GM19438 (cell line): Measurements from ENCODE around the gene DDX43.
"Not testable (repeated sequence)": the region's sequence is repeated elsewhere in the genome, so short reads cannot be mapped to it uniquely, and the experiment has no call there.

ENCODE experiments used
- ATAC-seq: cut with Tn5 transposase; IDR thresholded peaks from one replicate; pipeline ENCODE4 v1.9.1; 2021; ENCODE audit warnings: low read depth; ENCODE audit not compliant: unreplicated experiment

The DDX43 gene

DNA sequence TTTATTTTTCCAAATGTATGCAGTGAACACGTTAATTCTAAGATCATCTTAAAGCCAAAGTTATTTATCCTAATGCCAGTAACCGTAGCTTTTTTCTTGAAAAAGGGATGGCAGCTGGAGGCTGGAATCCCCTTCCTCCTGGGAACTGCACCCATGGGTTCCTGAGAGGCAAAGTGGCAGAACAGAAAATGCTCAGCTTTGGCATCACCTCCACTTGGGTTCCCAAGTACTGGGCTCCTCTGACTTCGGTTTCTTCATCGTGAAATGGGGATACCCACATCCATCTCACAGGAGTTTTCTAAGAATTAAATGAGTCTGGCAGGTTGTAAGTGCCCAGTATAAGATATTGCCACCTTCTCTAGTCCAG, 6.2 kb upstream of the DDX43 start:
- ATAC-seq = peak; percentile 24

DNA sequence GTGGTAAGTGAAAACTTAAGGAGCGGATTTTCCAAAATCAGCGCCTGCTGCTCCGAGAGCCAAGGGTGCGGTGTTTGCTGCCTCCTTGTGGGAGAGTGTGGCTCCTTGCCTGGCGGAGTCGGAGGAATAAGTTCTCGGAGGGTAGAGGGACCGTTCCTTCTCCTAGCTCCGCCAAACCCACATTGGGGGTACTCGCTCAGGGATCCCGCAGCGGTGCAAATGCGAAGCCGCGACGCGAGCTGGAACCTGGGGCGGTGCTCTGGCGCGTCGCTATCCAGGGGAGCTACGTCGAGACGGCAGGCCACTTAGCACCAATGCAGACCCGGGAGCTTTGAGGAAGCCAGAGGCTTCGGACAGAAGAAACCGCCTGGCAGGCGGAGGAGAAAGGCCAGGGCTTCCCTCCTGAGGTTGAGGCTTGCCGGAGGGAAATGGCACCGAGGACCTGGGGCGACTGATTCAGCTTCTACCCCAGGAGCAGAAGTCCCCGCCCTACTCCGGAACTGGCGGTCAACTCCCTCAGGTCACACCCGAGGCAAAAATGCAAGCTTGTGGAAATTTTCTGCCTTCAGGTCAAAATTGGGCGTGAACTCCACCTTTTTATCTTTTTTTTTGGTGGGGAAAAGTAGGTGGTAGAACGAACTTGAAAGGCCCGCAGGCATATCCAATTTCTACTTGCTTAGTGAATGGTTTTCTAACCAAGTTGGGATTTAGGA, 5.7 kb upstream of the DDX43 start:
- ATAC-seq = peak; percentile 67

DNA sequence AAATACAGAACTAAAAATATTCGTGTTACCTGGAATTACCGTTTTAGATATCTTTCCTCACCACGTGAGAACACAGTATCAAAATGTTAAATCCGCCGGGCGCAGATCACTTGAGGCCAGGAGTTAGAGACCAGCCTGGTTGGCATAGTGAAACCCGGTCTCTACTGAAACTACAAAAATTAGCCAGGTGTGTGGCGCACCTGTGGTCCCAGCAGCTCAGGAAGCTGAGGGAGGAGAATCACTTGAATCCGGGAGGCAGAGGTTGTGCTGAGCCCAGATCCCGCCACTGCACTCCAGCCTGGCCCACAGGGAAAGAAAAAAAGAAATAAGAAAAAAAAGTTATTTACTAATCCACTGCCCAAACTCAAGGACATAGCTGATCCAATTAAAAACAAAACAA, 4.8 kb upstream of the DDX43 start:
- ATAC-seq = no peak

DNA sequence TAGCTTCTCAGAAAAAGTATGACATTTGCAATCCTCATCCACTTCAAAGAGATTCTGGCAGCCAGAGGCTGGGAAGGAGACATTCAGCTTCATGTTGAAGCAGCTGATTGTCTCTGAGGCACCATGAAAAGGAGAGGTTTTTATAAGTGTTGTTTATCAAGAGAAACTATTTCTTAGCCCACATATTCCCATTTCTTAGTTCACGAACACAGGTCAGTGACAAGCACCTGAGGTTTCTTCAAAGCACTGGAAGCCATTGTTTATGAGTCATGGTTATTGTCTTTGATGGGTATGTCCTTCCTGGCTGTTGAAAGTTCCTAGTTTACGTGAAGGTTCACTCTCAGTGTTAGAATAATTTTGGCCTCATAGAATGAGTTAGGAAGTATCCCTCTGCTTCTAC, 3.0 kb upstream of the DDX43 start:
- ATAC-seq = no peak

DNA sequence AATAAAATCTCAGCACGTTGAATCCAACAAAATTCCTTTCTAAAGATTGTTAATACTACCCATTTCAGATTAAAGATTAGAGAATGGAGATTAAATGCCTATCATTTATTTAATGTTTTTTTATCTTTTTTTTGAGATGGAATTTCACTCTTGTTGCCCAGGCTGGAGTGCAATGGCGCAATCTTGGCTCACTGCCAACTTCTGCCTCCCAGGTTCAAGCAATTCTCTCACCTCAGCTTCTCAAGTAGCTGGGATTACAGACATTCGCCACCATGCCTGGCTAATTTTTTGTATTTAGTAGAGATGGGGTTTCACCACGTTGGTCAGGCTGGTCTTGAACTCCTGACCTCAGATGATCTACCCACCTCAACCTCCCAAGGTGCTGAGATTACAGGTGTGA, 2.4 kb upstream of the DDX43 start:
- ATAC-seq = not testable (repeated sequence)

DNA sequence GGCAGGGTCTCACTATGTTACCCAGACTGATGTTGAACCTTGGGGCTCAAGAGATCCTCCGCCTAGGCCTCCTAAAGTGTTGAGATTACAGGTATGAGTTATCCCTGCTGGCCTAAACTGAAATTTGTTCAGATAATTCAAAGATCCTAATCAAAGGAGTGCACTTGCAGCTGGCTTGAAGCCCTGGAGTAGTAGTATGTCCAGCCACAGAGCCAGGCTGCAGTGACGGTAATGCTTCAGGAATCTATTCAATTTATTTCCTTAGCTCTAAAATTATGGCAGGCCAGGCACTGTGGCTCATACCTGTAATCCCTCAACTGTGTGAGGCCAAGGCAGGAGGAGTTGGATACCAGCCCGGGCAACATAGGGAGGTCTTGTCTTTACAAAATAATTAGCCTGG, 1.4 kb upstream of the DDX43 start:
- ATAC-seq = no peak

DNA sequence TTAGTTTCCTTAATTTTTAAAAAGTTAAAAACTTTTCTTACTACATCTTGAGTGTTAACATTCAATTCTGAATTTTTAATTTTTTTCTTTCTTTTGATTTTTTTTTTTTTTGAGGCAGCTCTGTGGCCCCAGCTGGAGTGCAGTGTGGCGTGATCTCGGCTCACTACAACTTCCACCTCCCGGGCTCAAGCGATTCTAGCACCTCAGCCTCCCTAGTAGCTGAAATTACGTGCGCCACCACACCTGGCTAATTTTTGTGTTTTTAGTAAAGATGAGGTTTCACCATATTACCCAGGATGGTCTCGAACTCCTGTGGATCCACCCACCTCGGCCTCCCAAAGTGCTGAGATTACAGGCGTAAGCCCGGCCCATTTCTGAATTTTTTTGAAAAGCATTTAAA, 1.2 kb downstream of the DDX43 start:
- no peak for ATAC-seq

DNA sequence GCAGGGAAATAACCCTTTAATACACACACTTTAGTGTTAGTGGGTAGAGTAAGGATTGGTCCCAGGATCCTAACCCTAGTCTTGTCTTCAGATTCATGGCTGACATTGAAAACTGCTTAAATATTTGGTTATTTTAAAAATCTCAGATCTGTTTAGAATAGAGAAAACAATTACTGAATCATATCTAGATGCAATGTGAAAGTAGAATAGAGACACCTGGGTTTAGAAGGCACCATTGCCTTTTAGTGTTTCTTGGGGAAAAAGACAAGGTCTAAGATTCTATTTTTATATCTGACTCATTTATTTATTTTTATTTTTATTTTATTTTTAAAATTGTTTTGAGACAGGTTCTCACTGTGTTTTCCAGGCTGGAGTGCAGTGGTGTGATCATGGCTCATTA, 6.0 kb downstream of the DDX43 start:
- no peak for ATAC-seq

DNA sequence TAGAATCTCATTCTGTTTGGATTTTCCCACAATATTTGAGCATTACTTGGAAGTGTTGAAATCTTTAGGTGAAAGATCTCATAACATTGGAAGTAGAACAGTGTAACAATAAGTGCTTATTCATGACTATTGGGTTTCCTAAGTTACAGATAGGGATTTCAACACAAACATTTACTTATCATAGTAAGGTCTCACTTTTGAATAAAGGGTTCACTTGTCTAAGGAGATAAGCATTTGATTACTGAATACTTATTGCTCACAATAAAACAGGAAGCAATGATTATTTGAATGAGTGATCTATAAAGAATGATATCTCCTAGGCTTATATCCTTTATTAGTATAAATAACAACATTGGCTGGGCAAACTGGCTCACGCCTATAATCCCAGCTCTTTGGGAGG, 14.8 kb downstream of the DDX43 start:
- ATAC-seq = no peak

DNA sequence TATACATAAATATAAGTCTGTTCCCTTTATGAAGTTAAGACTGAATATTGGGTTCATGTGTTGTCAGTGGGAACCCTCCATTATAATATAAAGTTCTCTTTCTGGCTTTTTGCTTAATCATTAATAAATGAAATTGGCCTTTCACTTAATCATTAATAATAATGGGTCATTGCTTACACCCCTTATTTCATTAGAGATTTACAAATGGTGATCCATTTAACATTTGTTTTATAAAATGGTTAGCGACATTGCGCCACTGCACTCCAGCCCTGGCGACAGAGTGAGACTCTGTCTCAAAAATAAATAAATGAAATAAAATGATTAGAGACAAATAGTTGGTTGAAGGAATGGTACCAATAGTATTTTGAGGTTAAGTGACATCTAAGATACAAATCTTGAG, 18.5 kb downstream of the DDX43 start:
- ATAC-seq = no peak

DNA sequence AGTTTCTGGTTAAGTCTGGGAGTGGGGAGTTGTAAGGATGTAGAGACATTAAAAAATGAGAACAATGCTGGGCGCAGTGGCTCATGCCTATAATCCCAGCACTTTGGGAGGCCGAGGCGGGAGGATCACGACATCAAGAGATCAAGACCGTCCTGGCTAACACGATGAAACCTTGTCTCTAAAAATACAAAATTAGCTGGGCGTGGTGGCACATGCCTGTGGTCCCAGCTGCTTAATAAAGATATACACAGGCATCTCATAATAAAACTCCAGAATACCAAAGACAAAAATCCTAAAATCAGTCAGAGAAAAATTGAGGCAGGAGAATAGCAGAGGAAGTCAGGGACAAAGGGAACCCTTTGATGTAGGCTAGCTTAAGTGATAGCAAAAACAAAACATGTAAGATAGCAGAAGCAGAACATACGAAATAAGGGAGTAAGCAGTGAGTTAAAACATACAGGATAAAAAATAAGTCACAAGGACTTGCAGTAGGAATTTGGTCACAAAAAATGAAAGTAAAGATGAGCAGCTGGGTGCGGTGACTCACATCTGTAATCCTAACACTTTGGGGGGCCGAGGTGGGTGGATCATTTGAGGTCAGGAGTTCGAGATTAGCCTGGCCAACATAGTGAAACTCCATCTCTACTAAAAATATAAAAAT, 23.6 kb downstream of the DDX43 start:
- no peak for ATAC-seq

DNA sequence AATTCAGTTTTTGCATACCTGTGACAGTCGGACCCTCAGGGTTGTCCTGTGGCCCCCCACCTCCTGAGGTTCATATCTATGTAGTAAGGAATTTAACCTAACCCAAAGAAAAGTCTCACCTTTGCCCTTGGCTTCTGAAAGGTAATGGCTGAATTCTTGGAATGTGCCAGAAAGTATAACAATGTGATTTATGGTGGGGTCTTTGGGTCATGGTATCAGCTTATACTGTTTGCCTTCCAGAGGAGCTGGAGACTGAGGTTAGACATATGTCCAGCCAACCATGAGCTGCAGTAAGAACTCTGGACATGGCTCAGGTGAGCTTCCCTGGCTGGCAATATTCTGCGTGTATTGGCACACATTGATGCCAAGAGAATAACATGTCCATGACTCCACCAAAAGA, 26.9 kb downstream of the DDX43 start:
- no peak for ATAC-seq

DNA sequence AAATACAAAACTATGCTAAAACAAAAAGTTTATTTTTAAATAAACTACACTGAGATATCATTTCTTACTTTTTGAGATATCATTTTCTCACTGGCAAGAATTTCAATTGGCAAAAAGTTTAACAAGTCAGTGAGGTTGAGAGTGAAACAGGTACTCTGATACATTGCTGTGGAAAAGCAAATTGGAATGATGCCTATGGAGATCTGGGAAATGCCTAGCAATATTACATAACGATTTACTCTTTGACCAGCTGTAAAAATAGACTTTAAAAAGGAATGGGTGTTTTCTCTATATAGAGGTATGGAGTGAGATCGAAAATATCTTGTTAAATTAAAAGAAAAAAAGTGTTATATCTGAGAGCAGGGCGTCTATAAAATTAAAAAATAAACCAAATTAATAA, 40.6 kb downstream of the DDX43 start:
- no peak for ATAC-seq

DNA sequence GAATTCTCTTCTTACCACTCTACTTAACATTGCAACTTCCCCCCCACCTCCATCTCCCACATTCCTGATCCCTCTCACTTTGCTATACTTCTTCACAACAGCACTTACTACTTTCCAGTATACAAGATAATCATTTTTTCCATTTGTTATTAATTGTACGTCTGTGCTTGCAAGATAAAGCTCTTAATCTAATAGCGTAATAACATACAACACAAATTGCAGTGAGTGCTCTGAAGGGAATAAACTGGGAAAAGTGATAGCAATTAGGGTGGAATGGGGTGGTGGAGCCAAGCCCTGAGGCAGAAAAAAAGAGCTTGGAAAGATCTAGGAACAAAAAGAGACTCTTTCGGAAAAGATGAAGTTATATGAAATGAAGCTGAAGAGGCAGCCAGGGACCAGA, 48.9 kb downstream of the DDX43 start:
- ATAC-seq = no peak

DNA sequence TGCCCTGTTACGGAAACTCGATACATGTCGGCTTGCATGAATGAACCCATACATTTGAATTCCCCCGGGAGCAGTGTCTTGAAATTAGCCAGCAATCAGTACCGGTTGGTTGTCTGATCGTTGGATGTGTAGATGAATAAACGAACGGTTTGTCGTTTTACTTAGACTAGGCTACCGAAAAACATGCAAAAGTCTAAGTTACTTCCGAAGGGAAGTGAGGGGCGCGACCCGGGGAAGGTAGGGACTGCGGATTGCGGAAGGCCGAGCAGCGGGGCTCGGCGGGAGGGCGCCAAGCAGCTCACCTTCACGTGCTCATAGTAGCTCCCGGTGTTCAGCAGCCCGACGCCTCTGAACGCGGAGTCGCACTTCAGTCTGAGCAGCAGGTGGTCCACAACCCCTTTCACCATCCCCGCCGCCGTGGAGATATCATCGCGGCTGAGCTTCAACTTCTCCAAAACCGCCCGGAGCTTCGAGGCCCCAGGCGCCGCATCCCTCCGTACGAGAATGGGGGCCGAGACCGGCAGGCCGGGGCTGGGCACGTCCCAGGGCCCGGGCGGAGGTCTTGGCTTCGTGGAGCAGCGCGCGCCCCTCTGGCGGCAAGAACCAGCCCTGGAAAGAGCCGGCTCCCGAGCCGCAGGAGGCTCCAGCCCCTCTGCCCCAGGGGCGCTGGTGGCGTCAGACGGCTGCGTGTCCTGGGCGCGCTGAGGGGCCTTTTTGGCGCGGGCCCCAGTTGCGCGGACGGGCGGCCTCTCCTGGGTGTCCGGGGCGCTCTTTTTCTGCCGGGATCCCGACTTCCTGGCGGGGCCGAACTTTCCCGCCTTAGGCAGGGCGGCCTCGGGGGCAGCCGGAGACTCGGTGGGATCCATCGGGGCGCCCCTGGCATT, 56.8 kb downstream of the DDX43 start:
- peak; percentile 50 for ATAC-seq

DNA sequence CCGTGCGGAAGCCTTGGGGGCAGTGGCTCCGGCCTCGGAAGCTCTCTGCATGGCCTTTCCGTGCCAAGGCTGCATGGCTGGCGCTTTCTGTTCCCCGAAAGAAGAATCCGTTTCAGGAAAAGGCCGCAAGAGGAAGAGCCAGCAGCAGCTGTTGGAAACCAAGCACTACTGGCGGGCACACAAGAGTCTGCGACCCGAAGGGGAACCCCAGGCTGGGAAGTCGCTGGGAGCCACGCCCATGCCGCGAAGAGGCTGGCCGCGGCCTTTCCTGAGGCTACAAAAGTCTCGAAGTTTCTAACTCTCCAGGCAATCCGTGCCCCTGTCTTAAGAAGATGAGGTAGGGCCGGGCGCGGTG, 57.5 kb downstream of the DDX43 start, which contains the start of gene CGAS:
Gene CGAS (minus strand): TSS at position 191 of the 355 bp plus-strand sequence. CDS start 116 bp downstream, at position 75.
- ATAC-seq = peak; percentile 60

DNA sequence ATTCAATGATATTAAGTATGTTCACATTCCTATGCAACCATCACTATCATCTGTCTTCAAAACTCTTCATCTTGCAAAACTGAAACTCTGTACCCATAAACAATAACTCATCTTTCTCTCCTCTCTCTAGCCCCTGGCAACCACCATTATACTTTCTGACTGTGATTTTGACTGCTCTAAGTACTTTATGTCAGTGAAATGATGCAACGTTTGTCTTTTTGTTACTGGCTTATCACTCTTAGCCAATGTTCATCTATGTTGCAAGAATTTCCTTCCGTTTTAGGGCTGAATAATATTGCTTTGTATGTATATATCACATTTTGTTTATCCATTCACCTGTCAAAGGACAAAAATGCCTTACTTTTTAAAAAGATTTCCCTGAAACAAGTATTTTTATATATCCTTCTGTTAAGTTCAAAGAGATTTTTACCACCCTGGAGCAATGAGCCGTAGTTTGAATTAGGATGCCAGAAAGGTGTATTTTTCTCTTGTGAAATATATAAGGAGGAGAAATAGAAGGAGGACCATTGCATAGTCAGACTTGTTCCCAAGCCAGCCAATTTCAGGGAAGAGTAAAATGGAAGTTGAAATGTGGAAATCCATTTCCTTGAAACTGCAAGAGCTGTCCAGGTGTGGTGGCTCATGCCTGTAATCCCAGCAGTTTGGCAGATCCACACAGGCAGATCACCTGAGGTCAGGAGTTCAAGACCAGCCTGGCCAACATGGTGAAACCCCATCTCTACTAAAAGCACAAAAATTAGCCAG, 61.4 kb downstream of the DDX43 start:
- ATAC-seq = no peak

DNA sequence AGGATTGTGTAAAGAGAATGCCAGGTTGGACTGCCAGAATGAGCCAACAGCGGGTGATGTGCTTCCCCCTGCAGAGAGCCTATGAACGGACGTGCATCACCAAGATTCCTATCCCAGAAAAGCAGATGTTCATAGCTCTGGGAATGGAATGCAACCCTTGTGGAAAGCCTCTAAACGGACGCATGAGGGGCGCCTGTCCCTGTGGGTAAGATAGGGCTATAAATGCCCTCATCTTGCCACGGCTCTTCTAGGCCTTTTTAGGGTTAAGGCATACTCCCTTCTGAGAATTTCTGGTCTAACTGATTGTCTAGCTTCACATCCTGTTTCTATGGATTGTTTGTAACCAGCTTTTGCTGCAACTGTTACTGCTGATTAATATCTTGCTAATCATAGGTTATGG, 64.8 kb downstream of the DDX43 start:
- ATAC-seq = not testable (repeated sequence)

DNA sequence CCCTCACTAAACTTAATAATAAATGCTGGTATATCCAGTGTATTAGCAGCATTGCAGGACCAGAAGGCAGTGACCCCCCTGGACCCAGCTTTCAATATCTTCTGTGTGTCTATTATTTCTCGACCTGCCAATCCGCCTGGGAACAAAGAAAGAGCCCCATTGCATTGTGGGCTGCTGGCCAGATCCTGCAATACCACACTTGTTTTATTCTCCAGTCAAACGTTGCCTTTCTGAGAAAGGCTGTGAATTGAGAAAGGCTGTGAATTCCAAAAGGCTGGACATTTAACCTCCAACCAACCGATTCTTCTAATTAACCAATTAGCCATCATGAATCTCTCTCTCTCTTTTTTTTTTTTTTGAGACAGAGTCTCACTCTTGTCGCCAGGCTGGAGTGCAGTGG, 65.4 kb downstream of the DDX43 start:
- no peak for ATAC-seq

DNA sequence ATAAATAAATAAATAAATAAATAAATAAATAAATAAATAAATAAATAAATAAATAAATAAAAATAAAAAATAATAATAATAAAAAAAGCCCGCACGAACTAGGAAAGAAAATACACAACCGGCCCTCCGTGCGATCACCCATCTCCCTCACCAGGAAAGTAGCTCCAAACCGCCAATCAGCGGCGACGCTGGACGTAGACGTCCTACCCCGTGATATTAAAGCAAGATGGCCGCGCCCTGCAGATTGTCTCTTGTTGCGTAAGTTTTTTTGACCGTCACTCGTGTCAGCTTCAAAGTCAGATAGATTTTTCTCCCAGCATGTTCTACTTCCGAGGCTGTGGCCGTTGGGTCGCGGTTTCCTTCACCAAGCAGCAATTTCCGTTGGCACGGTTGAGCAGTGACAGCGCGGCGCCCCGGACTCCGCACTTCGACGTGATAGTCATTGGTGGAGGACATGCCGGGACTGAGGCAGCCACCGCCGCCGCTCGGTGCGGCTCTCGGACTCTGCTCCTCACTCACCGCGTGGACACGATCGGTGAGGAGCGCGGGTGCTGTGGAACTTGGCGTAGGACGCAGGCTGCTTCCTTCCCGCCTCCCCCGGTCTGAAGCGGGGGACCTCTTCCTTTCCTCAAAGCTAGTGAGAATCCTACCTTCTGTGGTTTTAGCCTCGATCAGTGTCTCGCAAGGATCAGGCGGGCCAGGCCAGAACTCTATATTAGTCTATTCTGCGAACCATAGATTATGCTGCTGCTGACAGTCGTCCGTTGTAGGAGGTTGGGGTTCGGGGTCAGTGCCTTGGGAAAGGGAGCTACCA, 67.1 kb downstream of the DDX43 start, which contains the start of gene MTO1:
Gene MTO1 (plus strand): TSS at position 201 of the 814 bp plus-strand sequence. CDS start 118 bp downstream, at position 319.
- ATAC-seq = peak; percentile 85
